ENCODE data around the gene OCA2. TPM values are rescaled to one million over a fixed set of nuclear protein-coding genes. Genes with fewer than 3 reads are reported as not detected.

Gene OCA2
- polyA plus RNA-seq, 3 donors, result not detected

DNA sequence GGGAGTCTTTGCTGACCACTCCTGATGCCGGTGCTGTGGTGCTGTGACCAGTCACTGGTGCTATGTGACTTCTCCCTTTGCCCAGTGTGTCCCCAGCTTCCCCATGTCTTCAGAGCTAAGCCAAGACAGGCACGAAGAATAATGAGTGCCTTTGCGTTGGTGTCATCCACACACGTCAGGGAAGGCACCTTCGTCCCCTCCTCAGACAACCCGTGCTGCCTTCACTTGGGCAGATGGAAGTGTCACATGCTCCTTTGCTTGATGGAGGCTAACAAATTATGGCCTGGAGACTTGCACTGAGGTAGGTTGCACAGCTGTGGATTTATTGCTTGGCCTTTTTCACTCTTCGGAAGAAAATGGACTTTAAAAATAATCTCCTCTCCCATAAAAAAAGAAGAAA lies 291.8 kb downstream of the OCA2 start:
- TF ChIP-seq, protein P1, sequence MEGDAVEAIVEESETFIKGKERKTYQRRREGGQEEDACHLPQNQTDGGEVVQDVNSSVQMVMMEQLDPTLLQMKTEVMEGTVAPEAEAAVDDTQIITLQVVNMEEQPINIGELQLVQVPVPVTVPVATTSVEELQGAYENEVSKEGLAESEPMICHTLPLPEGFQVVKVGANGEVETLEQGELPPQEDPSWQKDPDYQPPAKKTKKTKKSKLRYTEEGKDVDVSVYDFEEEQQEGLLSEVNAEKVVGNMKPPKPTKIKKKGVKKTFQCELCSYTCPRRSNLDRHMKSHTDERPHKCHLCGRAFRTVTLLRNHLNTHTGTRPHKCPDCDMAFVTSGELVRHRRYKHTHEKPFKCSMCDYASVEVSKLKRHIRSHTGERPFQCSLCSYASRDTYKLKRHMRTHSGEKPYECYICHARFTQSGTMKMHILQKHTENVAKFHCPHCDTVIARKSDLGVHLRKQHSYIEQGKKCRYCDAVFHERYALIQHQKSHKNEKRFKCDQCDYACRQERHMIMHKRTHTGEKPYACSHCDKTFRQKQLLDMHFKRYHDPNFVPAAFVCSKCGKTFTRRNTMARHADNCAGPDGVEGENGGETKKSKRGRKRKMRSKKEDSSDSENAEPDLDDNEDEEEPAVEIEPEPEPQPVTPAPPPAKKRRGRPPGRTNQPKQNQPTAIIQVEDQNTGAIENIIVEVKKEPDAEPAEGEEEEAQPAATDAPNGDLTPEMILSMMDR (IDR thresholded peaks at IDR 0.05), result no peak
- peaks cover 0 to 2% (median 0%) of the 10 kb centered on the region in 3 donors for H3K27me3 Mint-ChIP-seq (ENCODE audit: low read depth in 3 of 3)

DNA sequence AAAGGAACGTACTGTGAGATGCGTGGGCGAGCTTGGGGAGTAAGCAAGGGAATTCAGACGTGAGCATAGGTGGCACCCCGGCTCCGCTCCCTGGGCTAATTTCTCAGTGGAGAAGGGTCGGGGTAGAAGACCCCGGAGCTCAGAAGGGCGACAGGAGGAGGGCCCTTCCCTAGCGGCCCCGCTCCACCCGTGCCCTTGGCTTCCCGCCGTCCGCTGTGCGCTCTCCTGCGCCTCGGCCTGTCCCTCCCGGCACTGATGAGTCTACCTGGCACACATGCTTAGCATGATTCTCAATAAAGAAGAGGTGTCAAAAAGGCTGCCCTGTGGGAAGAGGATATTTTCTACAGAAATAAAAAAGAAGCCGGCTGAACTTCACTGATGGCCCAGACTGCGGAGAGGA lies 292.7 kb downstream of the OCA2 start:
- intact Hi-C loops (cut with micrococcal nuclease), result no loop called here
- TF ChIP-seq, protein P1 (IDR thresholded peaks at IDR 0.05), result no peak
- H3K36me3 Mint-ChIP-seq, result no peaks in the 10 kb centered on the region
- Histone ChIP-seq H2AFZ (ENCODE audit: insufficient read depth, low read depth, low read length, poor library complexity, severe bottlenecking) (no peak overlapping the region), H3K9me3 (replicated peaks in 1 of 2; ENCODE audit: control insufficient read depth in 1 of 2, insufficient read depth in 1 of 2, low read length in 2 of 2) (peaks cover 43 to 46% of the 10 kb centered on the region in 2 donors), H4K20me1 (ENCODE audit: insufficient read depth, low read length) (no peaks in the 10 kb centered on the region), H3K79me2 (ENCODE audit: insufficient read depth, low read length) (no peaks in the 10 kb centered on the region), H3K4me2 (replicated peaks; ENCODE audit: extremely low read depth, low read length, poor library complexity, severe bottlenecking) (no peak overlapping the region), H3K27me3 (ENCODE audit: control insufficient read depth in 2 of 2, insufficient read depth in 2 of 2, low read length in 2 of 2) (no peaks in the 10 kb centered on the region), H3K4me1 (ENCODE audit: control insufficient read depth in 1 of 2, insufficient read depth in 2 of 2, low read length in 2 of 2) (no peaks in the 10 kb centered on the region), H3K36me3 (replicated peaks in 1 of 2; ENCODE audit: control insufficient read depth in 1 of 2, insufficient read depth in 2 of 2, low read length in 2 of 2) (no peaks in the 10 kb centered on the region), H3K4me3 (replicated peaks in 1 of 3; ENCODE audit: low read depth in 2 of 3, low read length in 3 of 3) (no peak overlapping the region), H3K27ac (ENCODE audit: low read depth in 1 of 2, low read length in 2 of 2) (no peak overlapping the region), H3K9ac (ENCODE audit: insufficient read depth, low read length, poor library complexity, severe bottlenecking) (no peak overlapping the region)
- no peak for DNase-seq
- H3K27me3 Mint-ChIP-seq (ENCODE audit: low read depth in 3 of 3), result peaks cover 0 to 2% (median 0%) of the 10 kb centered on the region in 3 donors
- H3K9me3 Mint-ChIP-seq, result peaks cover 22 to 49% (median 33%) of the 10 kb centered on the region in 7 donors
- 95% methylated on average over 19 of the region's 21 CpGs for WGBS (ENCODE audit: insufficient coverage)
- H3K27ac Mint-ChIP-seq, result no peak overlapping the region
- no peaks in the 10 kb centered on the region for H3K4me1 Mint-ChIP-seq
- no peak overlapping the region for H3K4me3 Mint-ChIP-seq

More for the DNA sequence above, 291.8 kb downstream of the OCA2 start:
- Mint-ChIP-seq H3K4me1 (no peaks in the 10 kb centered on the region), H3K36me3 (no peaks in the 10 kb centered on the region), H3K4me3 (no peak overlapping the region), H3K9me3 (peaks cover 22 to 56% (median 33%) of the 10 kb centered on the region in 7 donors), H3K27ac (peak overlapping the region in 1 of 7 donors; percentile 50)
- H3K27me3 ChIP-seq (ENCODE audit: control insufficient read depth in 2 of 2, insufficient read depth in 2 of 2, low read length in 2 of 2), result no peaks in the 10 kb centered on the region
- H3K79me2 ChIP-seq (ENCODE audit: insufficient read depth, low read length), result no peaks in the 10 kb centered on the region
- 98% methylated on average over 7 of the region's 7 CpGs for WGBS (ENCODE audit: insufficient coverage)
- no peak overlapping the region for H3K4me3 ChIP-seq (replicated peaks in 1 of 3; ENCODE audit: low read depth in 2 of 3, low read length in 3 of 3)
- H3K9me3 ChIP-seq (replicated peaks in 1 of 2; ENCODE audit: control insufficient read depth in 1 of 2, insufficient read depth in 1 of 2, low read length in 2 of 2), result peaks cover 43 to 51% of the 10 kb centered on the region in 2 donors
- DNase-seq, result no peak
- intact Hi-C loops (cut with micrococcal nuclease), result no loop called here
- H4K20me1 ChIP-seq (ENCODE audit: insufficient read depth, low read length), result no peaks in the 10 kb centered on the region
- H3K36me3 ChIP-seq (replicated peaks in 1 of 2; ENCODE audit: control insufficient read depth in 1 of 2, insufficient read depth in 2 of 2, low read length in 2 of 2), result no peaks in the 10 kb centered on the region
- H2AFZ ChIP-seq (ENCODE audit: insufficient read depth, low read depth, low read length, poor library complexity, severe bottlenecking), result no peak overlapping the region
- H3K27ac ChIP-seq (ENCODE audit: low read depth in 1 of 2, low read length in 2 of 2), result no peak overlapping the region
- H3K4me1 ChIP-seq (ENCODE audit: control insufficient read depth in 1 of 2, insufficient read depth in 2 of 2, low read length in 2 of 2), result no peaks in the 10 kb centered on the region
- H3K4me2 ChIP-seq (replicated peaks; ENCODE audit: extremely low read depth, low read length, poor library complexity, severe bottlenecking), result no peak overlapping the region
- H3K9ac ChIP-seq (ENCODE audit: insufficient read depth, low read length, poor library complexity, severe bottlenecking), result no peak overlapping the region
